HG03175 (cell line): Measurements from ENCODE around the gene UPB1.
"Not testable (repeated sequence)": the region's sequence is repeated elsewhere in the genome, so short reads cannot be mapped to it uniquely, and the experiment has no call there.

Experiments used
- ATAC-seq: cut with Tn5 transposase; IDR thresholded peaks from one replicate; pipeline ENCODE4 v1.9.1; 2021; ENCODE audit warnings: mild to moderate bottlenecking, moderate library complexity; ENCODE audit not compliant: unreplicated experiment

UPB1 gene

DNA sequence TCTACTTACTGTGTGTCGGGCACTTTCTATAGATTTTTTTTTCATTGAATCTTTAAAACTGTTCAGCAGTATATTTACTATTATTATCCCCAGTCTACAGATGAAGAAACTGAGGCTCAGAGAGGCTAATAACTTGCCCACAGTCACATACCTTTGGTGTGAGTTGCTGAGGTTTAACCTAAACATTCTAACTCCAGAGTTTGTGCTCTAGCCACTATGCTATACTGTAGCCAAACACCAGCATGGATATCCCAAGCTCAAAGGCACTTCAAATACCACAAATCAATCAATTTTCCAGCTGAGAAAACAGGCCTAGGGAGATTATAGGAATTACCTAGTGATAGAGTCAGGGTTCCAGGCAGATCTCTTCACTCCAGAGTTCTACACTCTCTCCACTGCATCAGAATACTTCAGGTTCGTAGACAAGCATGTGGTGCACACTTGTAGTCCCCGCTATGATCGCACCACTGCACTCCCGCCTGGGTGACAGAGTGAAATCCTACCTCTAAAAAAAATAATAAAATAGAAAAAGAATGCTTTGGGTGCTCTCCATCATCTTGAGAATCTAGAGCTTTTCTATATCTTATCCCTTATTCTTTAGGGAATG is 20.4 kb upstream of the UPB1 start:
- ATAC-seq: no peak

DNA sequence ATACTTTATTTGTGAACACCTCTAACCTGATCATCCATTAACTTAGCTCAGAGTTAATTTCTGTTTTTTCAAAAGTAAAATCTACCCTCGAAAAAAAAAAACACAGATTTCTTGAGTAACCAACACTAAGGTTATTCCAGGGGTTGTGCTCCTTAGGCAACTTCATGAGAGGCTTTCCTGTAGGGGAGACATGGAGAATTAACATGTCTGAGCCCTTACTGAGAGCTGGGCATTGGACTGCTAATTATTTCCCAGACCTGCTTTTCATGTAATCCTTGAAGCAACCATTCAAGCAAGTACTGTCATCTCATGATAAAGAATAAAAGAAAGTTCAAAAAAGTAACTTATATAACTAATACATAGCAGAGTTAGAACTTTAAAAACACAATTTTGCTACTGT is 13.5 kb upstream of the UPB1 start:
- ATAC-seq: no peak

DNA sequence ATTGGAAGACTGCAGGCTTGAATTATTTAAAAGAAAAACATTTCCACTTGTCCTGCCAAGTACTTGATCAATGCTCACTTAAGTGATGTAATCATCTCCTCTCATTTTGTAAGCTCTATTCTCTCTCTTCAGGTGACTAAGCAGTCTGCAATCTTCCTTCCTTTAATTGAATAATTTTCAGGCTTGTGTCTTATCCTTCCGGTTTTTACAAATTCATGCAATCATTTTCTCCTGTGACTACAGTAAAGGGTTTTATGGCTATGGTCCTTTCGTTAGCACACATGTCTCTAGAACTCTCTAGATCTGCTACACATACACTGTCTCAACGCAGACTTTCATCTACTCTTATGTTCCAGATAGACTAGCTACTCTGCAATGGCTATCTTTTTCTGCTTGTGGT is 12.6 kb upstream of the UPB1 start:
- no peak for ATAC-seq

DNA sequence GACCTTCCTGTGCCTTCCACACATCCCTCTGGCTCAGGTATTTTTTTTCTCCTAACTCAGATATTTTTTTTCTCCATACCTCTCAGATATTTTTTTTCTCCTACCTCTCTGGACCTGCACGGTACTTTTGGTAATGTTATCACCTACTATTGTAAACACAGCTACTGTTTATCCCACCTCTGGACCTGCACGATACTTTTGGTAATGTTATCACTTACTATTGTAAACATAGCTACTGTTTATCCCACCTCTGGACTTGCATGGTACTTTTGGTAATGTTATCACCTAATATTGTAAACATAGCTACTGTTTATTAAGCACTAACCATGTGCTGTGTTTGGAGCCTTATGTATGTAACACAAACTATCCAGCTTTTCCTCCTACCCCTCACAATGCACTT is 12.1 kb upstream of the UPB1 start:
- no peak for ATAC-seq

DNA sequence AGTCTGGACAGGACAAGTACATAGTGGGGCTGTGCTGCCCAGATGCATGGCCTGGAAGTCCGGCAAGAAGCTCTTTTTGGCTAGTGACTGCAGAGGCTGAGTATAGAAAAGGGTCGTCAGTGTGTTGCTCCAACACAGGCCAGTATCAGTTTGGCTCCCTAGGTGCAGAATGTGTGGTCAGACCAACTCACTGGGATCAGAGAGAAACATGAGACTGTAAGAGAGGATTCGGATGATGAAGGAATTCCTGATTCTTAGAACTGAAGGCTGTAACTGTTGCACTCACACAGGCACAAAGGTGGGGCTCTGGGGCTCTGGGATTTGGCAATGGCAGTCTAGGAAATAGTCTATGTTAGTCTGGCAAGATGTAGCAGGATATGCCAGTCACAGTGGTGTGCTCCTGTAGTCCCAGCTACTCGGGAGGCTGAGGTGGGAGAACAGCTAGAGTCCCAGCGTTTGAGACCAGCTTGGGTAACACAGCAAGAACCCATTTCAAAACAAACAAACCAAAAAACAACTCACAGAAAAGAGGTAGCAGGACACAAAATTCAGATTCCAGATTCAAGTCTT is 11.1 kb upstream of the UPB1 start:
- ATAC-seq: no peak

DNA sequence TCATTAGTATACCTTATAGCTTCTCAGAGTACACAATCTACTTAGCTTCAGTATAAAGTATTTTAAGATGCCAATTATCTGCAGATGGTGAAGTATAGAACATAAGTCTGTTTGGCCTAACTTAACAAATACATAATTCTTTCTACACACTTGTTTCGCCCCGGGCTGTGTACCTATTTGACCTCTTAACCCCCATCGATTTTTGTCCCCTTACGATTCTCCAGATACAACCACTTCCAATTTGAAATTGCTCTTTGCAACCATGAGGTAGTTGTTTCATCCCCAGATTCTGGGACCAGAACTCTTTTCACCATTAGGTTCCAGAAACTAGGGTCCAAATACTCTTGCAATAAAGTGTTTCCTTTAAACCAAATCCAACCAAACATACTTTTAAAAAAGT is 10.0 kb upstream of the UPB1 start:
- no peak for ATAC-seq

DNA sequence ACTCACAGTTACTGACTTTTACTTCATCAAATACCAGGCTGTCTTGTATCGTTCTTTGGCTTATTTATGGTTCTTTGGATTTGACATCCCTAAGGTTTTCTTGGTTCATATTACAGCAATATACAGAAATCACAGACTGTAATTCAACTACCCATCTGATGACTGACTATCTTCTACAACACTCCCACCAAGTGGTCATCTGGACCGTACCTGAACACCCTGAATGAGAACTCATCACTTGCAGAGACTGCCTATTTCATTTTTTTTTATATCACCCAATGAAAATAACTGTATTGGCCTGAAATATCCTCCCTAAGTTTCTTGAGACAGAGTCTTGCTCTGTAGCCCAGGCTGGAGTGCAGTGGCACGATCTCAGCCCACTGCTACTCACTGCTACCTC is 9.5 kb upstream of the UPB1 start:
- ATAC-seq: no peak

DNA sequence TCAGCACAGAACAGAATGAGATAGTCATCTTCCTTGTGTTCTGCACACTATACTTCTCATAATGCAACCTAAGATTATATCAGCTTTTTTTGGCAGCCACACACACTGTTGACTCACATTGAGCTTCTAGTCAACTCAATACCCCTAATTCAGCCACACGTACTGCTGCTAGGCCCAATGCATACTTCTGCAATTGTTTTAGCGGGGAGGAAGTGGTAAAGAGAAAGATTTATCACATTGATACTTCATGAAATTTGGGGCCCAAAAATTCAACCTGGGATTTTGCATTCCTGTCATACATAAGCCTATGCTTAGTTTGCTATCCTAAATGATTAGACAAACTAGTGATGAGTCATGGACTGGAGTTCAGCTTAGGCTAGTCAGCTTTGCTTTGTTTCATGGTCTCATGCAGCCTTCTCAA is 8.6 kb upstream of the UPB1 start:
- ATAC-seq: no peak

DNA sequence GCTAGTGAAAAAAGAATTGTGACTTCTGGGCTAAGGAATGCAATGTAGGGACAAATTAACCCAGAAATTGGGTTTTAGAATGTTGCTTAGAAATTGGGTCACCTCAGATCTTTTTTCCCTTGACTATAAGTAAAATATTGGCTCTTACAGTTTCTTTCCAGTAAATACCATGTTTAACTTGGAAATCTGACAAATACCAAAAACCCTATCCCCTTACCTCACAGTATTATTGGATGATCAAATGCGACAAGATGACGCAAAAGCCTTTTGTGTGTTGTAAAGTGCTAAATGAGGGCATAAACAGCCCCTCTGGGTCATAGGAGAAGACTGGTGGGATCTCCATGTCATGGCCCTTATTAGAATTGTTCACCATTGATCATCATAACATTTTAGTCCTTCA is 6.1 kb upstream of the UPB1 start:
- ATAC-seq: no peak

DNA sequence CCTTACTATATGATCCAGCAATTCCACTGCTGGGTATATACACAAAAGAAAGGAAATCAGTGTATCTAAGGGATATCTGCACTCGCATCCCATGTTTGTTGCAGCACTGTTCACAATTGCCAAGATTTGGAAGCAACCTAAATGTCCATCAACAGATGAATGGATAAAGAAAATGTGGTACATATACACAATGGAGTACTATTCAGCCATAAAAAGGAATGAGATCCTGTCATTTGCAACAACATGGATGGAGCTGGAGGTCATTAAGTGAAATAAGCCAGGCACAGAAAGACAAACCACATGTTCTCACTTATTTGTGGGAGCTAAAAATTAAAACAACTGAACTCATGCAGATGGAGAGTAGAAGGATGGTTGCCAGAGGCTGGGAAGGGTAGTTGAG is 5.7 kb upstream of the UPB1 start:
- ATAC-seq: not testable (repeated sequence)

DNA sequence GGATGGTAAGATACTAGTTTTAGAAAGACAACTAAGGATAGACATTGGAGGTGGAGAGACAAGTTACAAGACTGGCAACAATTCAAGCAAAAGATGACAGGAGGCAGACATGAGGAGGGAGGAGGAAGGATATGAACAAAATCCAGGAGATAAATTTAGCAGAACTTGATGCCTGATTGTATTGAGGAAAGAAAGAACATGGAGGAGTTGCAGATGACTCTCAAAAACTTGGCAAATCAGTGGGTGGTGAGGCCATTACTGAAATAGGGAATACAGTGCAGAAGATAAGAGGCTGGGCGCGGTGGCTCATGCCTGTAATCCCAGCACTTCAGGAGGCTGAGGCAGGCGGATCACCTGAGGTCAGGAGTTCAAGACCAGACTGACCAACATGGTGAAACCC is 2.7 kb upstream of the UPB1 start:
- no peak for ATAC-seq

DNA sequence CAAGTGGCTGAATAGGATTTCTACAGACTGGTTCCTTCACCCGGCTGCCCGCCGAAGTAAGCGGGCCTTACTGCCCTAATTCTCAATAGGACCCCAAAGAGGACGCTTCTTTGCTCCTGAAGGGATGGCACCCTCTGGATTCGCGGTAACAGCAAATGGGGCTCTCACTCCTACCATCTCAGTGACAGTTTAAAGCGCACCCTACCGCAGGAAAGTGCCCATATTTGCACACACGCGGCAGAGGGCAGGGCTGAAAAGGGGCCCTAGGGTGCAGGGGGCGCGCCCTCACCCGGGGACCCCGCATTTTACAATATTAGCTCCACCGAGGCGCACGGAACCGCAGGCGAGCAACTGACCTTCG is 985 bp upstream of the UPB1 start:
- ATAC-seq: no peak

DNA sequence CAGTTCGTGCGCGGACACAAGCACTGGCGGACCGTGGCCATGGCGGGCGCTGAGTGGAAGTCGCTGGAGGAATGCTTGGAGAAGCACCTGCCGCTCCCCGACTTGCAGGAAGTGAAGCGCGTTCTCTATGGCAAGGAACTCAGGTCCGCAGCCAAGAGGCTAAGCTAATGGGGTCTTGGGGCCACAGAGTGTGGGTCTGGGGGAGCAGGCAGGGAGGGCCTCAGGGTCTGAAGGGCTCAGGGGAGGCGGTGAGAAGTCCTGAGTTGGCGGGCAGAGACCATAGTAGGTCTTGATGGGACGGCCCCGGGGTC is 188 bp downstream of the UPB1 start:
- ATAC-seq: no peak

DNA sequence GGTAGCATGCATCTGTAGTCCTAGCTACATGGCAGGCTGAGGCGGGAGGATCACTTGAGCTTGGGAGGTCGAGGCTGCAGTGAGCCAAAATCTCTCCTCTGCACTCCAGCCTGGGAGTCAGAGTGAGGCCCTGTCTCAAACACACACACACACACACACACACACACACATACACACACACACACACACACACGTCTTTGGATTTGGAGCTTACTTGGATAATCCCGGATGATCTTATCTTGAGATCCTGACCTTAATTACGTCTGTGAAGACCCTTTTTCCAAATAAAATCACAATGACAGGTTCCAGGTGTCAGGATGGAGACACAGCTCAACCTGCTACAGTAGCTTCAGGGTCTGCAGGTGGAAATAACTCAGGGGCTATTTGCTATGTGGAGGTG is 1.1 kb downstream of the UPB1 start:
- no peak for ATAC-seq

DNA sequence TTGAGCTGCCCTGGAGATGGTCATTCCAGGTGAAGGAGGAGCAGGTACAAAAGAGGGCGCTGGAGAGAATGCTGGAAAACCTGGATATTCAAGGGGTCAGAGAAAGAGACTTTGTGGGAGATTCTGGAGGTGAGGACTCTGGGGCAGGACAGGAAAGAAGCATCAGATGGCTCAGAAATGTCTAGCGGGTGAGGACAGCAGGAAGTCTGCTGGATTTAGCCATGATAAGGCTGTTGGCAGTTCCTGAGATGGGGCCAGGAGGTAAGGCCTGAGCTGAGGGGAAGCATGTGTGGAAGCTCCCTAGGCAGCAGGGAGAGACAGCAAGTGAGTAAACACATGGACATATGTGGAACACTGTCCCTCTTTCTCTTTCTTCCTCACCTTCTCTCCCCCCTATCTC is 1.5 kb downstream of the UPB1 start:
- no peak for ATAC-seq

DNA sequence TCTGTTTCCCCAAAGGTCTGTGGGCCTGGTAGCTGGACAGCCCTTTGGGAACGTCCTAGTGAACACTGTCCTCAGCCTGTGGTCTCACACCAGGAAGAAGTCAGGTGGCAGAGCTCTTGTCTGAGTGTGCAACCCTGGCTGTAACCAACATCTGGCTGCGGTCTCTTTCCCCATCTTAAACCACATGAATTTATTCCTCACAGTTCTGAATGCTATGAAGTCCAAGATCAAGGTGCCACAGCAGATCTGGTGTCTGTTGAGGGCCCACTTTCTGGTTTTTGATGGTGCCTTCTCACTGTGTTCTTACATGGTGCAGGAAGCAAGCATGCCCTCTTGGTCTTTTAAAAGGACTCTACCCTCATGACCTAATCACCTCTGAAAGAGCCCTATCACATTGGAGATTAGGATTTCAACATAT is 2.7 kb downstream of the UPB1 start:
- ATAC-seq: no peak

DNA sequence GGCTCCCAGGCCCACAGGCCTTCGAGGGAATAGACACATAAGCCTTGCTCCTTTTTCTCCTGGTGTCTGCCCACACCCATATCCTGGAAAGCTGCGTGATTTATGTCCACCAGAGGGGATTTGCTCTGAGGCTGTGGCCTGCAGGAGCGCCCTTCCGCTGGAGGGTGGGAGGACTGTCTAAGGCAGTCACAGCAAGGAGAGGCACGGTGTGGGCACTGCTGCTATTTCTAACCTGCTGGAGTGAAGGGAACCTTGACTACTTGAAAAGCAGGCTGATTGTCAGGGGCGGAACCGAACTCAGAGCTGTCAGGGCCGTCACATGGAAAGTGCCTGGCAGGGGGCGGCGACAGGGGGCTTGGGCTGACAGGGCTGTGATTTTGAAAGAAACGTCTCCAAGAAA is 3.7 kb downstream of the UPB1 start:
- ATAC-seq: no peak

DNA sequence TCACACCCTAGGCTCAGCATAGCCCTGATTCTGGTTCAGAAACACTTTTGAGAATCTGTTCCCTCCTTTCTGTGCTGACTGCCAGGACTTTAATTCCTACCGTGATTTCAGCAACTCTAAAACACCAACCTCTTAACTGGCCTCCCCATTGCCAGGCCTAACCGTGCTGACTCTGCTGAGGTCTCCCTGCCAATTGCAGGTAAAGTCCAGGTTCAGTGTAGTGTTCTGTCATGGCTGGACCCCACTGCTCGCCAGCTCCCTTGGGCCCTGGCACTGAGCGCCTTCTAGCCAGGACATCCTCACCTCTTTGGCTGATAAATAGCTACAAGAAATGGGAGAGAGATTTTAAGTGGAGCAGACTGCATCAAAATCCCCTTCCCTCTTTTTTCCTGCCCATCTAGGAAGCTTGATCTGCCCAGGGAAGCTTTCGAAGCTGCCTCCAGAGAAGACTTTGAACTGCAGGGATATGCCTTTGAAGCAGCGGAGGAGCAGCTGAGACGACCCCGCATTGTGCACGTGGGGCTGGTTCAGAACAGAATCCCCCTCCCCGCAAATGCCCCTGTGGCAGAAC is 4.7 kb downstream of the UPB1 start:
- ATAC-seq: no peak

DNA sequence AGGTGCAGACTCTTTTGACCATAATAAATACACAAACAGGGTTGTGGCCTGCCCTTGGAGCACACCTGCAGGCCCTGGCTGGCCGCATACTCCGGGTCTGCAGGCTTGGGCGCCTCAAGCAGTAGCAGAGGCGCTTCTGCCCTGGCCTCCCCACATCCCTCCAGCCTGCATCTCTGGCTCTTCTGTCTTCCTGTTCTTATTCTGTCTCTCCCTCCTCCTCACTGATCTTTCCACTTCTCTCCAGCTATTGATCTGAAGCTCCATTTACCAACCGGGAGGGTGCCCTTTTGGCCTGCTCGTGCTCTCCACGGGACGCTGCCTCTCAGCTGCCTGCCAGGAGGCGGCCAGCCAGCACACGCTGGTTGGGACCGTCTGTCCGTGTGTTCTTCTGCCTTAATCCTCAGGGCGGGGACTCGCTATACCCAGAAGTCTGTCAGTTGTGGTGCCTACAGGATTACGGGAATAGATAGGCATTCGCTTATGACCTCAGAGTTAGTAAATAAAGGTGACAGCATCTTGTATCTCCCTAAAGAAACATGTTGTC is 5.2 kb downstream of the UPB1 start:
- no peak for ATAC-seq

DNA sequence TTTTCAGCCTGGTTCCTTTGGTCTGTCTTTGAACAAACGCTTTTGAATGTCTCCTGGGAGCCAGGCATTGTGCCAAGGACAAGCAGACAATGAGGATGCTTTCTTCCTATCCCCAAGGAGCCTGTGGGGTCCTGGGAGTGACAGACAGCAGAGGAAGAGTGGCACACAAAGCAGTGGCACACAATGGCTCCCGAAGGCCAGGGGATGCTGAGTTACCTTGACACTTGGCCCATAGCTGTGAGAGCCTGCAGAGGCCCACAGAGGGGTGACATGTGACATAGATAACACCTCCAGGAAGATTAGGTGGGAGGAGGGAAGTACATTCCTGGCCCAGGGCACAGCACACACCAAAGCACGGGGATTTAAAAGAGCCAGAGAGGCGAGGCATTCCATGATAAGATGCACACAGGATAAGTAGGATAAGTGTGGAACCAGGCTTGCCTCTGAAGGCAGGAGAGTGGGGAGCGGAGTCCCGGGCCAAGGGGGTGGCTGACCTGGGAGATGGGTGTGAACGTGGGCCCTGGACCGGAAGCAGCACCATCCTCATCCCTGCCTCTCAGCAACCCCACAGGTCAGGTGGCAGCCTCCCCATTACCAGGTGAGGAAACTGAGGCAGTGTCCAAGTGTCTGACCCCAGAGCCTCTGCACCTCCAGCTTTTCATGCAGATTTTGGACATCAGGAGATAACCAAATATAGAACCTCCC is 6.3 kb downstream of the UPB1 start:
- ATAC-seq: no peak

DNA sequence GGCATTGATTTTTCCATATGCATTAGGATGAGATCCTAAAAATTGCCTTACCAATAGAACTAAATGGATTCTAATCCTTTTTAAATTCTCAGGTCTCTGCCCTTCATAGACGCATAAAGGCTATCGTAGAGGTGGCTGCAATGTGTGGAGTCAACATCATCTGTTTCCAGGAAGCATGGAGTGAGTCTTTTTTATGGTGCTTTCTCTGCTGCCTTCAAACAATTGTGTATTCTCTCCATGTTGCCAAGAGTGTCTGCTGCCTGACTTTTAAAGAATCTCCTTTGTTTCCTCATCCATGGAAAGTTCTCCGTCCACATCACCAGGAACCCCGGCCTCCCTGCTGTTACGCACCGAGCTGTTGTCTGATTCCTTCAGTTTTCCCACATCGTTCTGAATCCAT is 6.9 kb downstream of the UPB1 start:
- ATAC-seq: no peak

DNA sequence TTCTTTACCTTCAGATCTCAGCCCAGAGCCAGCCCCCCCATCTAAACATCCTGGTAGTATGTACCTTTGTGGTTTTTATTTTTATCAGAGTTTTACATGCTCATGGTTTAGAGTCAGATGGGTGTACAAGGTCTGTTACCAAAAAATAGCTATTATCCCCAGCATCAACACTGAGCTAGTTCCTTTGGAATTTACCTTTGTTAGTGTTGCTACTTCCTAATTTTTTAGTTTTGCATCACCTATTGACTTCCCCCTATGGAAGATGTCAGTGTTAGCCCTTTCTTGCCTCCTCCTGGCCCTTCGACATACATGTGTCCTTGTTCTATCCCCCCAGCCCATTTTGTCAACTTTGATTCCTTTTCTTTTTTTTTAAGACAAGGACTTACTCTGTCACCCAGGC is 7.4 kb downstream of the UPB1 start:
- ATAC-seq: no peak
